GM19193 (cell line): ENCODE data around the gene URB1.

Experiments
- POLR2A ChIP-seq: IDR thresholded peaks from 4 replicates; pipeline ENCODE4 v1.6.1; 2011; ENCODE audit not compliant: insufficient read depth, insufficient read length; ENCODE audit errors: extremely low read depth

The URB1 gene

DNA sequence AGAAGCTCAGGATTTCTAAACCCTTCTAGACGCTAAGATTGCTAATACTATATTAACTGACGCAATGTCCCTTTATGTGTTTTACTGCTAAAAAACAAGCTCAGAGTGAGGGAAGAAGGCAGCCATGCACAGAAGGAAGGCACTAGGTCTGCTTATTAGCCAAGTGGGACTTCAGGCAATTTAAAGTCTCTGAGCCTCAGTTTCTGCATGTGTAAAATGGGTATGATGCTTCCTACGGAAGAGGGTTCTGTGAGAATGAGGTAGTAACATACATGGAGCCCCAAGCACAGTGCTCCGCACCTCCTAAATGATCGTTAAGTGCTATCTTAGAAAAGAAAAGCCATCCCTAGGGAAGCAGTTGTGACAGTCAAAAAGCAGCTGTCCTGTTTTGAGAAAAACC, 130.9 kb downstream of the URB1 start:
- TF ChIP-seq POLR2A = no peak
